Spleen (tissue), 7 donors: ENCODE results near the gene CDCA3.
"Not testable (repeated sequence)": the region's sequence is repeated elsewhere in the genome, so short reads cannot be mapped to it uniquely, and the experiment has no call there.

Source experiments
- POLR2A ChIP-seq, 3 donors: fragments of 450-650 bp; IDR thresholded peaks; one replicate each; pipeline ENCODE4 v1.5.1; 2017; ENCODE audit warnings: antibody characterized with exemption in 3 of 3, mild to moderate bottlenecking in 1 of 3
- POLR2AphosphoS5 ChIP-seq, 3 donors: sonication (generic); formaldehyde crosslinking; IDR thresholded peaks; one replicate each; pipeline ENCODE4 v1.5.1; 2017; ENCODE audit warnings: antibody characterized with exemption in 3 of 3
- TF ChIP-seq, protein P1 (sequence below), 11 experiments: fragments of 200-600 bp in 7 of 11; fragments of 450-650 bp in 4 of 11; sonication (generic) in 4 of 11; IDR thresholded peaks in 8 of 11; conservative IDR thresholded peaks in 3 of 11; 1 replicate in 7 of 11; 2 replicates in 4 of 11; pipeline versions ENCODE4 v1.4.0 to v1.8.0; 2016 to 2021; ENCODE audit warnings: antibody characterized with exemption in 11 of 11, inconsistent platforms in 4 of 11, mild to moderate bottlenecking in 1 of 11
- donor health status: DM: no; HTN: no; CAD: no; lungs with moderate emphysema.
- donor health status: DM: no; HTN: no; CAD: no.
- donor health status: DM: no; HTN: no; CAD: no.

DNA sequence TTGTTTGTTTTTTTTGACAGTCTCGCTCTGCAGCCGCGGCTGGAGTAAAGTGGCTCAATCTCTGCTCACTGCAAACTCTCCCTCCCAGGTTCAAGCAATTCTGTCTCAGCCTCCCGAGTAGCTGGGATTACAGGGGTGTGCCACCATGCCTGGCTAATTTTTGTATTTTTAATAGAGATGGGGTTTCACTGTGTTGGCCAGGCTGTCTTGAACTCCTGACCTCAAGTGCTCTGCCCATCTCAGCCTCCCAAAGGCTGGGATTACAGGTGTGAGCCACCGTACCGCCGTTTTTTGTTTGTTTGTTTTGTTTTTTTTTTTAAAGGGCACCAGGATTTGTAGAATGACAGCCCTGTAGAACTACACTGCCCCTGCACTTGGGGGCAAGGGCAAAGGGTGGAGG lies 37.7 kb upstream of the CDCA3 start:
- TF ChIP-seq, protein P1, sequence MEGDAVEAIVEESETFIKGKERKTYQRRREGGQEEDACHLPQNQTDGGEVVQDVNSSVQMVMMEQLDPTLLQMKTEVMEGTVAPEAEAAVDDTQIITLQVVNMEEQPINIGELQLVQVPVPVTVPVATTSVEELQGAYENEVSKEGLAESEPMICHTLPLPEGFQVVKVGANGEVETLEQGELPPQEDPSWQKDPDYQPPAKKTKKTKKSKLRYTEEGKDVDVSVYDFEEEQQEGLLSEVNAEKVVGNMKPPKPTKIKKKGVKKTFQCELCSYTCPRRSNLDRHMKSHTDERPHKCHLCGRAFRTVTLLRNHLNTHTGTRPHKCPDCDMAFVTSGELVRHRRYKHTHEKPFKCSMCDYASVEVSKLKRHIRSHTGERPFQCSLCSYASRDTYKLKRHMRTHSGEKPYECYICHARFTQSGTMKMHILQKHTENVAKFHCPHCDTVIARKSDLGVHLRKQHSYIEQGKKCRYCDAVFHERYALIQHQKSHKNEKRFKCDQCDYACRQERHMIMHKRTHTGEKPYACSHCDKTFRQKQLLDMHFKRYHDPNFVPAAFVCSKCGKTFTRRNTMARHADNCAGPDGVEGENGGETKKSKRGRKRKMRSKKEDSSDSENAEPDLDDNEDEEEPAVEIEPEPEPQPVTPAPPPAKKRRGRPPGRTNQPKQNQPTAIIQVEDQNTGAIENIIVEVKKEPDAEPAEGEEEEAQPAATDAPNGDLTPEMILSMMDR (IDR thresholded peaks at IDR 0.05 in 8 of 11, conservative IDR thresholded peaks at IDR 0.05 in 3 of 11) = not testable (repeated sequence)
- not testable (repeated sequence) for TF ChIP-seq POLR2A, POLR2AphosphoS5 (IDR thresholded peaks at IDR 0.05)
